Daoy (cell line): ENCODE results near the gene ZNF583. TPM values are rescaled to one million over a fixed set of nuclear protein-coding genes. Genes with fewer than 3 reads are reported as not detected.

ENCODE experiments used
- DNase-seq: peaks from one replicate; pipeline ENCODE4 v3.0.0-alpha.2; 2015; ENCODE audit warnings: low read depth
- total RNA-seq: library from RNA; depleted of rRNA; stranded (reverse); fragments of >200 nt; shearing (Covaris generic); gene quantifications from 2 replicates; pipeline ENCODE4 v1.2.3, GENCODE V29; 2014; rRNA removed

ZNF583 gene
- total RNA-seq, 1 experiment from 2014 or later: 3.9 TPM

- DNase-seq: no peak
These were observed 70.2 kb downstream of the ZNF583 start for GRCh38 chr19:56474308-56474707.

GRCh38 chr19:56476093-56476492, 72.0 kb downstream of the ZNF583 start:
- DNase-seq: no peak

Other genes with a start within 250 kb of the ZNF583 start
- not detected in 2 replicates for gene GALP, start 228.3 kb upstream of the ZNF583 start, total RNA-seq
- gene ZSCAN5B, start 206.5 kb upstream of the ZNF583 start, total RNA-seq: not detected in 2 replicates
- not detected in 2 replicates for gene ZSCAN5C, start 202.1 kb upstream of the ZNF583 start, total RNA-seq
- not detected in 2 replicates for gene EDDM13, start 131.6 kb upstream of the ZNF583 start, total RNA-seq
- gene ZSCAN5A, start 89.5 kb upstream of the ZNF583 start, total RNA-seq: 20.7 TPM in 2 replicates
- 2.0 and 4.6 TPM in 2 replicates for gene ZNF582, start 10.8 kb upstream of the ZNF583 start, total RNA-seq
- 1.4 and 8.1 TPM in 2 replicates for gene ZNF667, start 73.0 kb downstream of the ZNF583 start, total RNA-seq
- 0.12 and 0.34 TPM in 2 replicates for gene ZNF471, start 103.5 kb downstream of the ZNF583 start, total RNA-seq
- gene ZFP28, start 134.6 kb downstream of the ZNF583 start, total RNA-seq: 3.1 and 10.8 TPM in 2 replicates
- gene ZNF470, start 163.1 kb downstream of the ZNF583 start, total RNA-seq: 1.2 TPM in 2 replicates
- gene ZNF71, start 191.0 kb downstream of the ZNF583 start, total RNA-seq: 3.9 and 6.2 TPM in 2 replicates
- not detected in 2 replicates for gene SMIM17, start 238.8 kb downstream of the ZNF583 start, total RNA-seq